Lung (tissue), 12 donors: ENCODE results near the gene LIMCH1. TPM values are rescaled to one million over a fixed set of nuclear protein-coding genes. Genes with fewer than 3 reads are reported as not detected.
A peak's percentile ranks its signal among the peaks of the same experiment; 100 is the strongest.

Experiments
- ATAC-seq: fragments of 200-7000 bp; cut with Tn5 transposase; one replicate; pipeline ENCODE4 v1.9.1; 2020; ENCODE audit warnings: moderate number of reproducible peaks; ENCODE audit not compliant: insufficient read depth, low FRiP score
- DNase-seq, 3 donors: peaks; one replicate each; pipeline ENCODE4 v3.0.0-alpha.2; 2013 to 2017
- H3K27ac ChIP-seq, 2 donors: one replicate each; pipeline ENCODE4 v1.5.1; 2013; ENCODE audit warnings: mild to moderate bottlenecking in 2 of 2, moderate library complexity in 2 of 2, control low read depth in 1 of 2, inconsistent platforms in 1 of 2, low read depth in 1 of 2, low read length in 1 of 2
- H3K27me3 ChIP-seq, 3 donors: one replicate each; pipeline ENCODE4 v1.5.1; 2013; ENCODE audit warnings: low read length in 2 of 3; ENCODE audit not compliant: control insufficient read depth in 3 of 3, insufficient read depth in 3 of 3
- H3K36me3 ChIP-seq, 4 donors: one replicate each; pipeline ENCODE4 v1.5.1; 2013; ENCODE audit warnings: low read length in 4 of 4, mild to moderate bottlenecking in 1 of 4, moderate library complexity in 1 of 4; ENCODE audit not compliant: control insufficient read depth in 4 of 4, insufficient read depth in 4 of 4
- H3K4me1 ChIP-seq, 5 donors: one replicate each; pipeline ENCODE4 v1.5.1; 2013; ENCODE audit warnings: low read length in 5 of 5, mild to moderate bottlenecking in 2 of 5, moderate library complexity in 1 of 5; ENCODE audit not compliant: control insufficient read depth in 5 of 5, insufficient read depth in 5 of 5
- H3K4me3 ChIP-seq: one replicate; pipeline ENCODE4 v1.5.1; 2013; ENCODE audit warnings: mild to moderate bottlenecking, control low read depth, moderate library complexity
- H3K9ac ChIP-seq, 2 donors: one replicate each; pipeline ENCODE4 v1.5.1; 2013; ENCODE audit warnings: low read length in 2 of 2, control low read depth in 1 of 2; ENCODE audit not compliant: insufficient read depth in 1 of 2
- H3K9me3 ChIP-seq, 4 donors: one replicate each; pipeline ENCODE4 v1.5.1; 2013; ENCODE audit warnings: low read length in 3 of 4, mild to moderate bottlenecking in 1 of 4, moderate library complexity in 1 of 4; ENCODE audit not compliant: control insufficient read depth in 4 of 4, insufficient read depth in 3 of 4
- WGBS, 2 donors: extraction: QIAGEN DNeasy Blood & Tissue Kit; methylation state at CpG; one replicate each; pipeline ENCODE4 v1.1.7; 2013; 5-methylcytosine and 5-hydroxymethylcytosine counted together
- polyA plus RNA-seq, 2 donors: library from polyadenylated mRNA; stranded (reverse); fragments of 200-250 nt; gene quantifications; one replicate each; pipeline ENCODE4 v1.2.1, GENCODE V29; 2013
- total RNA-seq, 2 donors: library from RNA; depleted of rRNA in 1 of 2; stranded (reverse); fragments of >200 nt in 1 of 2; gene quantifications; one replicate each; pipeline ENCODE4 v1.2.1, GENCODE V29; 2014 to 2021
- TF ChIP-seq, protein P1 (sequence below): IDR thresholded peaks from 2 replicates; pipeline ENCODE4 v1.5.1; 2012; ENCODE audit warnings: mild to moderate bottlenecking; ENCODE audit errors: control extremely low read depth, extremely low read depth
- donor health status: control.
- donor health status: control.
- donor health status: Bipolar disorder and iron deficiency.
- donor health status: healthy.
- donor health status: DM: yes; HTN: yes; CAD: no.

LIMCH1 gene
- total and polyA plus RNA-seq, 4 donors = 43.4 to 299 (median 128) TPM

GRCh38 chr4:41741354-41741753 is 203.4 kb downstream of the LIMCH1 start:
- H3K9ac ChIP-seq = no peak overlapping the region
- ATAC-seq (no peak), DNase-seq (no peak)
- peaks cover 12 to 80% (median 65%) of the 10 kb centered on the region in 3 donors for H3K27me3 ChIP-seq
- peaks cover 0 to 19% (median 0%) of the 10 kb centered on the region in 4 donors for H3K9me3 ChIP-seq
- 61 to 79% methylated on average over 2 of the region's 2 CpGs for WGBS, 2 donors
- H3K4me3 ChIP-seq = no peak overlapping the region
- TF ChIP-seq, protein P1, sequence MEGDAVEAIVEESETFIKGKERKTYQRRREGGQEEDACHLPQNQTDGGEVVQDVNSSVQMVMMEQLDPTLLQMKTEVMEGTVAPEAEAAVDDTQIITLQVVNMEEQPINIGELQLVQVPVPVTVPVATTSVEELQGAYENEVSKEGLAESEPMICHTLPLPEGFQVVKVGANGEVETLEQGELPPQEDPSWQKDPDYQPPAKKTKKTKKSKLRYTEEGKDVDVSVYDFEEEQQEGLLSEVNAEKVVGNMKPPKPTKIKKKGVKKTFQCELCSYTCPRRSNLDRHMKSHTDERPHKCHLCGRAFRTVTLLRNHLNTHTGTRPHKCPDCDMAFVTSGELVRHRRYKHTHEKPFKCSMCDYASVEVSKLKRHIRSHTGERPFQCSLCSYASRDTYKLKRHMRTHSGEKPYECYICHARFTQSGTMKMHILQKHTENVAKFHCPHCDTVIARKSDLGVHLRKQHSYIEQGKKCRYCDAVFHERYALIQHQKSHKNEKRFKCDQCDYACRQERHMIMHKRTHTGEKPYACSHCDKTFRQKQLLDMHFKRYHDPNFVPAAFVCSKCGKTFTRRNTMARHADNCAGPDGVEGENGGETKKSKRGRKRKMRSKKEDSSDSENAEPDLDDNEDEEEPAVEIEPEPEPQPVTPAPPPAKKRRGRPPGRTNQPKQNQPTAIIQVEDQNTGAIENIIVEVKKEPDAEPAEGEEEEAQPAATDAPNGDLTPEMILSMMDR = no peak
- no peaks in the 10 kb centered on the region for H3K36me3 ChIP-seq
- no peak overlapping the region for H3K27ac ChIP-seq
- H3K4me1 ChIP-seq = peaks cover 0 to 3% (median 0%) of the 10 kb centered on the region in 5 donors

DNA sequence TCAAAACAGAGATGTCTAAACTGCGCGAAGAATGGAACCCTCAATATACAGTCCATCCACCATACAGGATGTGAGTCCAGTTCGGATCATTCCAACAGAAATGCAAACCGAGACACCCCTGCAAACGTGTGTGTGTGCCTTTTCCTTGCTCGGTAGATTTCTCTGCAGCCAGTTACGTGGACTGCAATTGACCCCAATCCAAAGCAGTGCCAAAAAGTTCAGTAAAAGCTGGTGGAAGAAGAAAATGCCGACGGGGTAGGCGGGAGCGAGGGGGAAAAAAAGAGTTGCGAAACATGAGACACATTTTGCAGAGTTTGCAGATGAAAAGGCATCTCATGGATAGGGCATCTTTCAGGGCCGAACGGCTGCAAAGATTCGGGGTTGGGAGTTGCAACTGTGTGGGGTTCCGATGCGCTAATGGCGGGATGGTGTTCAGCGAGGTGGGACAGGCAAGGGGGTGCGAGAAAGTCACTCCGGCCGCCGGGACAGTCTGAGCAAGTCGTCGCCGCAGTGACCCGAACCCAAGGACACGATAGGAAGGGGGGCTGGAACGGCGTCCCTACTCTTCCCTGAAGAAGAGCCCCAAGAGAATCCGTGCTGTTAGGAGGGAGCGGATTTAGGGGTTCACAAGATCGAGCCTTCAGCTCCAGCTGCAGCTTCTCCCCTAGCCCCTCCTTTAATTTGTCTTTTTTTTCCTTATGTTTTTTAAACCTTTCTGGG is 206.8 kb downstream of the LIMCH1 start:
- no peak overlapping the region for H3K27ac ChIP-seq
- WGBS, 2 donors = 8 to 11% methylated on average over 33 of the region's 33 CpGs
- H3K27me3 ChIP-seq = peaks cover 12 to 95% (median 90%) of the 10 kb centered on the region in 3 donors
- ATAC-seq (no peak), DNase-seq (peak; percentile 31 to 46 (median 41))
- no peaks in the 10 kb centered on the region for H3K36me3 ChIP-seq
- H3K4me1 ChIP-seq = peaks cover 0 to 13% (median 0%) of the 10 kb centered on the region in 5 donors
- TF ChIP-seq, protein P1 = no peak
- peaks cover 0 to 22% (median 0%) of the 10 kb centered on the region in 4 donors for H3K9me3 ChIP-seq
- no peak overlapping the region for H3K4me3 ChIP-seq
- H3K9ac ChIP-seq = no peak overlapping the region

DNA sequence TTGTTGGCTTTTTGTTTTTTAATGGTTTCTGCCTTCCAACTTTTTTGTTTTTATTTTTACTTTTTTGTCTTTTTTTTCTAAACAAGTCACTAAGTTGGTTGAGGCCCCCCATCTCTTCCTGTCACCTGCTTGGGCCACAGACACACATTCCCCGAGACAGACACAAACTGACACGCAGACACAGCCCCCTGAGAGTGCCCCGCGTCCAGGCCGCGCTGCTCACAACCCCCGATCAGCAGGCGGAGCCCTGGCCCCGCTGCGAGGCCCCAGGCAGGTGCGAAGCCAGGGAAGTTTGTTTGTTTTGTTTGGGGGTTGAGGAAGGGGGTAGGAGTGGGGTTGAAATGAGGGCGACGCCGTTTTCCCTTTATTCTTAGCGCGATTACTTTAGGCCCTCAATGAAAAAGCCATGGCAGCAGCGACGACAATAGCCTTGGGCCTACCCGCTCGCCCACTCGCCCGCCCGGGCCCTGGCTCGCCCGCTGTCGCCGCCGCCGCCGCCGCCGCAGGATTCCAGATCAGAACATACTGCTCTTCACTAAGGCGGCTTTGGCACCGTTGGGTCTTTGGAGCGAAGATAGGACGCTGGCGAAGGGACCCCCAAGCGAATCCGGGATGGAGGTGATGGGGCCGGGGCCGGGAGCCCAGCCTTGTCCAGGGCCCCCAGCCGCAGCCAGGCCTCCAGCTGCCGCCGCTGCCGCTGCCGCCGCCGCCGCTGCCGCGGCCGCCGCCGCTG is 207.5 kb downstream of the LIMCH1 start:
- no peak overlapping the region for H3K4me3 ChIP-seq
- peaks cover 0 to 13% (median 0%) of the 10 kb centered on the region in 5 donors for H3K4me1 ChIP-seq
- no peak overlapping the region for H3K9ac ChIP-seq
- 9% methylated on average over 38 to 54 of the region's 54 CpGs for WGBS, 2 donors
- peaks cover 12 to 95% (median 90%) of the 10 kb centered on the region in 3 donors for H3K27me3 ChIP-seq
- TF ChIP-seq, protein P1 = no peak
- H3K36me3 ChIP-seq = no peaks in the 10 kb centered on the region
- ATAC-seq = no peak
- peaks cover 0 to 22% (median 0%) of the 10 kb centered on the region in 4 donors for H3K9me3 ChIP-seq
- no peak for DNase-seq
- no peak overlapping the region for H3K27ac ChIP-seq
